Measurements from ENCODE around the gene MDH1B. TPM values are rescaled to one million over a fixed set of nuclear protein-coding genes. Genes with fewer than 3 reads are reported as not detected.

MDH1B gene
- total RNA-seq, 1 experiment from 2014 or later: 2.7 TPM

GRCh38 chr2:206798000-206798399, 32.9 kb upstream of the MDH1B start:
- no peaks in the 10 kb centered on the region for H3K36me3 ChIP-seq (ENCODE audit: low read depth)
- H3F3A ChIP-seq (ENCODE audit: insufficient read depth, low read depth): no peaks in the 10 kb centered on the region
- H3K9me2 ChIP-seq (ENCODE audit: insufficient read depth): no peaks in the 10 kb centered on the region
- ChIA-PET CTCF (no interaction called here), POLR2A (ENCODE audit: unreplicated experiment) (no interaction called here)
- DNase-seq: no peak
- no peak overlapping the region for H3K4me2 ChIP-seq
- H3K79me2 ChIP-seq (ENCODE audit: low read depth): no peaks in the 10 kb centered on the region
- H4K20me1 ChIP-seq (ENCODE audit: insufficient read depth): no peaks in the 10 kb centered on the region
- no TSS peak for BruUV-seq (replicated peaks)
- no peaks in the 10 kb centered on the region for H3K9me3 ChIP-seq (ENCODE audit: insufficient read depth, low read depth)
- no peak for TF ChIP-seq EZH2 (IDR thresholded peaks at IDR 0.05; ENCODE audit: low read depth)
- no peak for TF ChIP-seq CTCF (conservative IDR thresholded peaks at IDR 0.05)
- H2AFZ ChIP-seq: no peak overlapping the region
- H3K27ac ChIP-seq: no peak overlapping the region
- intact Hi-C loops (cut with micrococcal nuclease; ENCODE audit: unreplicated experiment): no loop called here
- no peak overlapping the region for H3K4me3 ChIP-seq
- H3K4me1 ChIP-seq (replicated peaks; ENCODE audit: insufficient read depth): no peaks in the 10 kb centered on the region
- no peaks in the 10 kb centered on the region for H3K27me3 ChIP-seq (ENCODE audit: insufficient read depth, low read depth)

DNA sequence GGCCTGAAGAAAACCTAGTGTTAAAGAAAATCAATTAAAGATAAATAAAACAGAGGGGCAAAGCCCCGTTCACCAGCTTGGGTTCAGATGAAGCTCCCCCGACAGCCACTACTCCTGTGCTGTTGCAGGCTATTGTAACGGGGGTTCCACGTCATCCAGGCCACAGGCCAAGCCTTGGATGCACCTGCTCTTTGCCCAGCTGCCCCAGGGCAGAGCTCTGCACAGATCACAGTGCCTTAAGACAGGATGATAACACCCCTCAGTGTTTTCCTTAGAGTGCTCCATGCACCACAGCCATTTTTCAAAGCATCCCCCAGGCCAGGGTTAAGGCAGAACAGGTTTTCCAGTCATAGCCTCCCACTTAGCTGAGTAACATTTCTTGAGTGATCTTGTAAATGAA, 32.2 kb upstream of the MDH1B start:
- no peak for TF ChIP-seq EZH2 (IDR thresholded peaks at IDR 0.05; ENCODE audit: low read depth)
- TF ChIP-seq CTCF (conservative IDR thresholded peaks at IDR 0.05): no peak
- no TSS peak for BruUV-seq (replicated peaks)
- intact Hi-C loops (cut with micrococcal nuclease; ENCODE audit: unreplicated experiment): no loop called here
- no peak overlapping the region for H3K27ac ChIP-seq
- H3F3A ChIP-seq (ENCODE audit: insufficient read depth, low read depth): no peaks in the 10 kb centered on the region
- H3K79me2 ChIP-seq (ENCODE audit: low read depth): no peaks in the 10 kb centered on the region
- H3K4me2 ChIP-seq: no peak overlapping the region
- no peak overlapping the region for H2AFZ ChIP-seq
- POLR2A ChIA-PET (ENCODE audit: unreplicated experiment): no interaction called here
- H3K9me3 ChIP-seq (ENCODE audit: insufficient read depth, low read depth): no peaks in the 10 kb centered on the region
- CTCF ChIA-PET: no interaction called here
- H3K27me3 ChIP-seq (ENCODE audit: insufficient read depth, low read depth): no peaks in the 10 kb centered on the region
- H3K4me3 ChIP-seq: no peak overlapping the region
- DNase-seq: no peak
- H3K9me2 ChIP-seq (ENCODE audit: insufficient read depth): no peaks in the 10 kb centered on the region
- H4K20me1 ChIP-seq (ENCODE audit: insufficient read depth): no peaks in the 10 kb centered on the region
- no peaks in the 10 kb centered on the region for H3K4me1 ChIP-seq (replicated peaks; ENCODE audit: insufficient read depth)
- no peaks in the 10 kb centered on the region for H3K36me3 ChIP-seq (ENCODE audit: low read depth)

DNA sequence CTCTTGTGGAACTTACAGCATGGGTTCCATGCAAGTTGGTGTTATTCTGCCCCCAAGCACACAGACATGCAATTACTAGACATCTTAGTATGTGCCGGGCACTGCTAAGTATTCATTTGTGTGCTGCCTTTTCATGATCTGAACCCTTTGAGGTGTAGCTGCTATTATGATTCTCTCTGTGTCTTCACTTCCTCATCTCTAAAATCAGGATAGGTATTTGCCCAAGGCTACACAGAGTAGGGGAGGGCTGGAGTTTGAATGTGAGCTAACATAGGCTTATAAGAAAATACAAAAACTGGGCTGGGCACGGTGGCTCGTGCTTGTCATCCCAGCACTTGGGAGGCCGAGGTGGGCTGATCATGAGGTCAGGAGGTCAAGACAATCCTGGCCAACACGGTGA, 27.5 kb upstream of the MDH1B start:
- no peaks in the 10 kb centered on the region for H3K9me2 ChIP-seq (ENCODE audit: insufficient read depth)
- intact Hi-C loops (cut with micrococcal nuclease; ENCODE audit: unreplicated experiment): no loop called here

More for the DNA sequence above, 27.5 kb upstream of the MDH1B start:
- Histone ChIP-seq H3K36me3 (ENCODE audit: low read depth) (peaks cover 2% of the 10 kb centered on the region; the same call in 1 of the 2 replicates), H3K4me2 (no peak overlapping the region), H3K27me3 (ENCODE audit: insufficient read depth, low read depth) (no peaks in the 10 kb centered on the region), H2AFZ (no peak overlapping the region), H4K20me1 (ENCODE audit: insufficient read depth) (no peaks in the 10 kb centered on the region), H3K27ac (no peak overlapping the region), H3K4me1 (replicated peaks; ENCODE audit: insufficient read depth) (no peaks in the 10 kb centered on the region), H3K79me2 (ENCODE audit: low read depth) (no peaks in the 10 kb centered on the region), H3K9me3 (ENCODE audit: insufficient read depth, low read depth) (no peaks in the 10 kb centered on the region), H3K4me3 (no peak overlapping the region), H3F3A (ENCODE audit: insufficient read depth, low read depth) (no peaks in the 10 kb centered on the region)
- ChIA-PET POLR2A (ENCODE audit: unreplicated experiment) (interaction anchor here (0.7 kb wide), 1 partner anchor 713 kb away, joined by 5 read pairs; no protein-coding TSS in a partner anchor), CTCF (interaction anchor here (0.6 kb wide), 1 partner anchor 151 kb away, joined by 4 read pairs; no protein-coding TSS in a partner anchor)
- no TSS peak for BruUV-seq (replicated peaks)
- DNase-seq: no peak
- TF ChIP-seq CTCF (conservative IDR thresholded peaks at IDR 0.05): no peak
- no peak for TF ChIP-seq EZH2 (IDR thresholded peaks at IDR 0.05; ENCODE audit: low read depth)

Measured in PC-9 (cell line).